ENCODE data around the gene CHD9NB. TPM values are rescaled to one million over a fixed set of nuclear protein-coding genes. Genes with fewer than 3 reads are reported as not detected.

Gene CHD9NB
- total RNA-seq, 1 donor from 2014 or later: 0.77 TPM

DNA sequence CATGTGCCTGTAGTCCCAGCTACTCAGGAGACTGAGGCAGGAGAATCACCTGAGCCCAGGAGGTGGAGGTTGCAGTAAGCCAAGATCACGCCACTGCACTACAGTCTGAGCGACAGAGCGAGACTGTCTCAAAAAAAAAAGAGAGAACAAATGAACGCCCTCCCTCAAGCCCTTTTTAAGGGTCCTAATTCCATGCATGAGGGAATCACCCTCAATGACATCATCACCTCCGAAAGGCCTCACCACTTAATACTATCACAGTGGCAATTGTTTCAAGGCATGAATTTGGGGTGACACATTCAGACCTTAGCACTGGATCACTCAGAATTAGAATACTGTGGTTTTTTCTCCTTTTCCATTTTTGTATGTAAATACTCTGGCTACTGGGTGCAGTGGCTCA is 57.8 kb downstream of the CHD9NB start:
- no peaks in the 10 kb centered on the region for H3K36me3 ChIP-seq
- H3K4me3 ChIP-seq: no peak overlapping the region
- H3K27me3 ChIP-seq (ENCODE audit: low read depth): no peaks in the 10 kb centered on the region
- no peak overlapping the region for H3K27ac ChIP-seq (replicated peaks)
- no peaks in the 10 kb centered on the region for H3K4me1 ChIP-seq
- peaks cover 5% of the 10 kb centered on the region for H3K9me3 ChIP-seq (replicated peaks)
- DNase-seq: no peak
- intact Hi-C loops (cut with micrococcal nuclease): no loop called here
- TF ChIP-seq CTCF (IDR thresholded peaks at IDR 0.05; ENCODE audit: borderline replicate concordance): no peak

GRCh38 chr16:52993179-52993578 is 59.5 kb downstream of the CHD9NB start:
- intact Hi-C loops (cut with micrococcal nuclease): no loop called here
- H3K4me1 ChIP-seq: no peaks in the 10 kb centered on the region
- peaks cover 5% of the 10 kb centered on the region for H3K9me3 ChIP-seq (replicated peaks)
- H3K27ac ChIP-seq (replicated peaks): no peak overlapping the region
- no peaks in the 10 kb centered on the region for H3K36me3 ChIP-seq
- no peaks in the 10 kb centered on the region for H3K27me3 ChIP-seq (ENCODE audit: low read depth)
- H3K4me3 ChIP-seq: no peak overlapping the region
- DNase-seq: no peak
- TF ChIP-seq CTCF (IDR thresholded peaks at IDR 0.05; ENCODE audit: borderline replicate concordance): no peak

GRCh38 chr16:52991572-52991971 is 61.1 kb downstream of the CHD9NB start:
- no peaks in the 10 kb centered on the region for H3K27me3 ChIP-seq (ENCODE audit: low read depth)
- no peak for TF ChIP-seq CTCF (IDR thresholded peaks at IDR 0.05; ENCODE audit: borderline replicate concordance)
- intact Hi-C loops (cut with micrococcal nuclease): no loop called here
- no peak overlapping the region for H3K27ac ChIP-seq (replicated peaks)
- no peak for DNase-seq
- H3K9me3 ChIP-seq (replicated peaks): peaks cover 5% of the 10 kb centered on the region
- H3K36me3 ChIP-seq: no peaks in the 10 kb centered on the region
- H3K4me3 ChIP-seq: no peak overlapping the region
- no peaks in the 10 kb centered on the region for H3K4me1 ChIP-seq

Other genes starting within 250 kb of the CHD9NB start
- gene CHD9, start 2.1 kb upstream of the CHD9NB start, total RNA-seq: 38.9 TPM

Data from left ventricle myocardium inferior (tissue), 1 donor.